Esophagus muscularis mucosa (tissue), 4 donors: Measurements from ENCODE around the gene RHEB.

Experiments
- CTCF ChIP-seq, 3 experiments: fragments of 200-600 bp in 2 of 3; fragments of 450-650 bp in 1 of 3; sonication (generic) in 2 of 3; IDR thresholded peaks; one replicate each; pipeline ENCODE4 v1.5.1; 2017 to 2019; ENCODE audit warnings: antibody characterized with exemption in 3 of 3, mild to moderate bottlenecking in 2 of 3, moderate library complexity in 1 of 3
- EP300 ChIP-seq: sonication (generic); formaldehyde crosslinking; IDR thresholded peaks from one replicate; pipeline ENCODE4 v1.6.1; 2017; ENCODE audit warnings: antibody characterized with exemption
- POLR2A ChIP-seq: fragments of 450-650 bp; IDR thresholded peaks from one replicate; pipeline ENCODE4 v1.6.1; 2017; ENCODE audit warnings: antibody characterized with exemption, moderate library complexity, mild to moderate bottlenecking, low read depth

GRCh38 chr7:151495360-151495759 is 24.3 kb downstream of the RHEB start:
- TF ChIP-seq CTCF (IDR thresholded peaks at IDR 0.05) (no peak), POLR2A (no peak), EP300 (no peak)
